NCI-H1436 (cell line): ENCODE data around the gene FSIP2.
"Not testable (repeated sequence)": the region's sequence is repeated elsewhere in the genome, so short reads cannot be mapped to it uniquely, and the experiment has no call there.

Experiments used
- DNase-seq: peaks from one replicate; lab custom pipeline; 2025; lab: John Stamatoyannopoulos, UW

Gene FSIP2

GRCh38 chr2:185807351-185807750 lies 68.7 kb downstream of the FSIP2 start:
- no peak for DNase-seq

- DNase-seq = no peak
These were observed 73.0 kb downstream of the FSIP2 start for GRCh38 chr2:185811580-185811979.

- DNase-seq = no peak
These were observed 75.1 kb downstream of the FSIP2 start for GRCh38 chr2:185813707-185814106.

- no peak for DNase-seq
These were observed 79.4 kb downstream of the FSIP2 start for GRCh38 chr2:185817991-185818390.

DNA sequence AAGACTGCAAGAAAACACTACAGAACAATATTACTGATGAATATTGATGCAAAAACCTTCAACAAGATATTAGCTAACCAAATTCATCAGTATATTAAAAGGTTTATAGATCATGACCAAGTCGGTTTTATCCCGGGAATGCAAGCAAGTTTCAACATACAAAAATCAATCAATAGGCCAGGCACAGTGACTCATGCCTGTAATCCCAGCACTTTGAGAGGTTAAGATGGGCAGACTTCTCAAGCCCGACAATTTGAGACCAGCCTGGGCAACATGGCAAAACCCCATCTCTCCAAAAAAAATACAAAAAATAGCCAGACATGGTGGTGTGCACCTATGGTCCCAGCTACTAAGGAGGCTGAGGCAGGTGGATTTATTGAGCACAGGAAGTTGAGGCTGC lies 82.9 kb downstream of the FSIP2 start:
- DNase-seq = no peak

DNA sequence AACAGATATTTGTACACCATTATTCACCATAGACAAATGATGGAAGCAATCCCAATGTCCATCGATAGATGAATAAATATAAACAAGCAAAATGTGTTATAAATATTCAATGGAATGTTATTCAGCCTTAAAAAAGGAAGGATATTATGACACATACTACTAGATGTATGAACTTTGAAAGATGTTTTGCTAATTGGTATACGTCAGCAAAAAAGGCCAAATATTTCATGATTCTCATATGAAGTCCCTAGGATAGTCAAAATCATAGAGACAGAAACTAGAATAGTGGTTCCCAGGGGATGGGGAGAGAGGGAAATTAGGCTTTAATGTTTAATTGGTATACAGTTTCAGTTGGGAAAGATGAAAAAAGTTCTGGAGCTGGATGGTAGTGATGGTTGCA lies 85.2 kb downstream of the FSIP2 start:
- no peak for DNase-seq

GRCh38 chr2:185825557-185825956 lies 87.0 kb downstream of the FSIP2 start:
- no peak for DNase-seq

GRCh38 chr2:185828326-185828725 lies 89.7 kb downstream of the FSIP2 start:
- DNase-seq = no peak

DNA sequence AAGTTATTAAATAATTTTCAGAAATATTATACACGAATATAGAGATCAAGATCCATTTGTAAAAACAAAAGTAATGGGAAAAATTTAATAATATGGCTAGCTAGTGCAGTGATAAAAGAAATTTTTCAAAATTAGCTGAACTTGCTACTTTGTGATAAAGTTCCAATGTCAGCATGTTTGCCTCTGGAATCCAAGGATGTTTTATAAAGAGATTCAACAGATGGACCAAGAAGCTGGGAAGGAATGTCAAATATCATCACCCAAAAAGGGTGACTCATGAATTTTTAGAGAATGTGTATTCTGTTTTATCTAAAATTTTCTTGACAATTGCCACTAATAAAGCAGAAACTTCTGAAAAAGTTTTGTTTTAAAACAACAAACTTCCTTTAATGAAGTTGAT lies 95.3 kb downstream of the FSIP2 start:
- DNase-seq = no peak

DNA sequence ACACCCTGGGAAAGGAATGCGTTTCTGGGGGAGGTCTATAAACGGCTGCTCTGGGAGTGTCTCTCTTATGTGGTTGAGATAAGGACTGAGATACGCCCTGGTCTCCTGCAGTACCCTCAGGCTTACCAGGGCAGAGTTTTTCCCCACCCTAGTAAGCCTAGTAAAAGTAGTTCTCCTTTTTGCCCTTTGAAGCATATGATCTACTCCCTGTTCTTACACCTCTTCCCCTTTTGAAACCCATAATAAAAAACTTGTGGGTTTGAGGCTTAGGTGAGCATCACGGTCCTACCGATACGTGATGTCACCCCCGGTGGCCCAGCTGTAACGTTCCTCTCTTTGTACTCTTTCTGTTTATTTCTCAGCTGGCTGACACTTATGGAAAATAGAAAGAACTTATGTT lies 97.4 kb downstream of the FSIP2 start:
- no peak for DNase-seq

DNA sequence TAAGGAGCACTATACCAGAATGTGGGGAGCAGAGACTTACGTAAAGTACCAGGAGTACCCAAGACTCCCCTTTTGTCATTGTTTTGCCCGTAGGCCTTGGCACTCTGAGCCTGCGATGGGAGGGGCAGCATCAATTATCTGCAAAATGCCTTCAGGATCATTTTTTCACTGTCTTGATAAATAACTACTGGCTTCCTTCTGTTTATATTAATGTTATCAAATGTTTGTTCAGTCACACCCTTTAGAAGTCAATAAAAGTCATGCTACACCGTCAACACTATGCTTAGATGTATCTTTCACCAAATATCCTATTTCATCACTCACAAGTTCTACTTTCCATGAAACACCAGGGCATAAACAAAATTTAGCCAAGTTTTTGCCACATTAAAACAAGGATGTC lies 116.3 kb downstream of the FSIP2 start:
- no peak for DNase-seq

GRCh38 chr2:185857691-185858090 lies 119.1 kb downstream of the FSIP2 start:
- no peak for DNase-seq

GRCh38 chr2:185859506-185859905 lies 120.9 kb downstream of the FSIP2 start:
- DNase-seq = no peak

DNA sequence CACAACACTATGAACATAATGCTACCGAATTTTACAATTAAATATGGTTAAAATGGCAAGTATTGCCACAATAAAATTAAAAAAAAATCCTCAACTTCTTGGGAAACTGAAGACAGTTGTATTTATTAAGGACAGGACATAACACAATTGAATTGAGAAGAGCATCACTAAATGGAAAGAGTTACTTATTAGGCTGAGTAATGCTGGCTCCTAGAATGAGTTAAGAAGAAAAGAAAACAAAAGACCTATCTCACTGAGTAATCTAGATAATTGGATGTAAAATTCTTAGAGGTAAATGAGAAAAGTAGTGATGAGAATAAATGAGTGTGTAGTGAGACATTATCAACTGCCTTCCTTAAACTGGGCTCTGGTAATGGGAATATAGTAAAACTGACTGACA lies 121.7 kb downstream of the FSIP2 start:
- no peak for DNase-seq

- DNase-seq = no peak
These were observed 124.2 kb downstream of the FSIP2 start for GRCh38 chr2:185862657-185863398.

DNA sequence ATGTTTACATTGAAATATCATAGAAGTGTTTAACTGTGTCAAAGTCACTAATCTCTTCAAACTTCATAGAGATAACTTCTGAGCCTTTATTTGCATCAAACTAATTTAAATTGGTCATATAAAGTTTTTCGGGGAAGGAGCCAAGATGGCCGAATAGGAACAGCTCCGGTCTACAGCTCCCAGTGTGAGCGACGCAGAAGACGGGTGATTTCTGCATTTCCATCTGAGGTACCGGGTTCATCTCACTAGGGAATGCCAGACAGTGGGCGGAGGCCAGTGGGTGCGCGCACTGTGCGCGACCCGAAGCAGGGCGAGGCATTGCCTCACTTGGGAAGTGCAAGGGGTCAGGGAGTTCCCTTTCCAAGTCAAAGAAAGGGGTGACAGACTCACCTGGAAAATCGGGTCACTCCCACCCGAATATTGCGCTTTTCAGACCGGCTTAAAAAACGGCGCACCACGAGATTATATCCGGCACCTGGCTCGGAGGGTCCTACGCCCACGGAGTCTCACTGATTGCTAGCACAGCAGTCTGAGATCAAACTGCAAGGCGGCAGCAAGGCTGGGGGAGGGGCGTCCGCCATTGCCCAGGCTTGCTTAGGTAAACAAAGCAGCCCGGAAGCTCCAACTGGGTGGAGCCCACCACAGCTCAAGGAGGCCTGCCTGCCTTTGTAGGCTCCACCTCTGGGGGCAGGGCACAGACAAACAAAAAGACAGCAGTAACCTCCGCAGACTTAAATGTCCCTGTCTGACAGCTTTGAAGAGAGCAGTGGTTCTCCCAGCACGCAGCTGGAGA lies 126.1 kb downstream of the FSIP2 start:
- not testable (repeated sequence) for DNase-seq

- no peak for DNase-seq
These were observed 136.7 kb downstream of the FSIP2 start for GRCh38 chr2:185875136-185875931.

DNA sequence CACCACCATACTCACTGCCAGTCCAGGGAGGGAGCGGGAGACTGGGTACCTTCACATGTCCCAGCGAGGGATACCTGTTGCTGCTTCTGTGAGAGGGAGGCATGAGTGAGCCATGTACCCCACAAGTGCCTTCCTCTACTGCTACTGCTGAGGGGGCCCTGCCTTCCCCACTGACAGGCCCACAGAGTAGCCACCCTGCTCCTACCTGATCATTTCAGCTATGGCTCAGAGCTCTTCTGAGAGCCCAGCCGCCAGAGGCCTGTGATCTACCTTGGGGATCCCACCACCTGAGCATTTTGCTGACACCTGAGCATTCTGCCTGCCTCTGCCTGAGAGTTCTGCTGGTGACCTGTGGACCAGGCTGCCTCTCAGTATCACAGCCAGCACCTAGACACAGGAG lies 137.6 kb downstream of the FSIP2 start:
- DNase-seq = no peak

GRCh38 chr2:185880396-185880795 lies 141.8 kb downstream of the FSIP2 start:
- DNase-seq = no peak
